Testis (tissue), 2 donors: ENCODE measurements around the gene LHFPL3.

Experiments
- CTCF ChIP-seq, 3 experiments: fragments of 450-650 bp in 2 of 3; fragments of 200-600 bp in 1 of 3; sonication (generic) in 1 of 3; IDR thresholded peaks; one replicate each; pipeline ENCODE4 v1.5.1; 2016 to 2019; ENCODE audit warnings: antibody characterized with exemption in 3 of 3, mild to moderate bottlenecking in 2 of 3, moderate library complexity in 1 of 3
- POLR2A ChIP-seq: fragments of 450-650 bp; IDR thresholded peaks from one replicate; pipeline ENCODE4 v1.6.1; 2017; ENCODE audit warnings: antibody characterized with exemption, mild to moderate bottlenecking, moderate library complexity

GRCh38 chr7:104767113-104767512 is 438.7 kb downstream of the LHFPL3 start:
- TF ChIP-seq CTCF (IDR thresholded peaks at IDR 0.05): no peak
- no peak for TF ChIP-seq POLR2A
